Right atrium auricular region (tissue), 2 donors: ENCODE measurements around the gene C5orf46. TPM values are rescaled to one million over a fixed set of nuclear protein-coding genes. Genes with fewer than 3 reads are reported as not detected.
A peak's percentile ranks its signal among the peaks of the same experiment; 100 is the strongest.

Source experiments
- DNase-seq: peaks from one replicate; pipeline ENCODE4 v3.0.0-alpha.2; 2019; ENCODE audit warnings: low spot score
- H3K27ac ChIP-seq, 2 donors: fragments of 200-600 bp; sonication (generic); 1 replicate in 1 of 2; 2 replicates in 1 of 2; pipeline ENCODE4 v1.5.1; 2016 to 2019
- H3K27me3 ChIP-seq, 2 donors: fragments of 200-600 bp; sonication (generic); one replicate each; pipeline versions ENCODE4 v1.5.1 to v1.6.0; 2017 to 2019
- H3K36me3 ChIP-seq: fragments of 200-600 bp; sonication (generic); one replicate; pipeline ENCODE4 v1.5.1; 2016
- H3K4me1 ChIP-seq, 2 donors: fragments of 200-600 bp; sonication (generic); one replicate each; pipeline versions ENCODE4 v1.5.1 to v1.6.0; 2017 to 2019
- H3K4me3 ChIP-seq, 2 donors: fragments of 200-600 bp; sonication (generic); 1 replicate in 1 of 2; 2 replicates in 1 of 2; pipeline ENCODE4 v1.5.1; 2017 to 2019; ENCODE audit warnings: mild to moderate bottlenecking in 1 of 2, moderate library complexity in 1 of 2
- H3K9me3 ChIP-seq, 2 donors: fragments of 200-600 bp; sonication (generic); one replicate each; pipeline ENCODE4 v1.5.1; 2019
- total RNA-seq, 2 donors: library from RNA; depleted of rRNA; stranded (reverse); fragments of >200 nt; gene quantifications; one replicate each; pipeline ENCODE4 v1.1.0, GENCODE V29; 2016
- TF ChIP-seq, protein P1 (sequence below), 2 donors: fragments of 200-600 bp; sonication (generic); IDR thresholded peaks; one replicate each; pipeline ENCODE4 v1.5.1; 2019; ENCODE audit warnings: antibody characterized with exemption in 2 of 2

The C5orf46 gene
- total RNA-seq, 2 donors from 2014 or later = 2.7 TPM; not detected in 1

DNA sequence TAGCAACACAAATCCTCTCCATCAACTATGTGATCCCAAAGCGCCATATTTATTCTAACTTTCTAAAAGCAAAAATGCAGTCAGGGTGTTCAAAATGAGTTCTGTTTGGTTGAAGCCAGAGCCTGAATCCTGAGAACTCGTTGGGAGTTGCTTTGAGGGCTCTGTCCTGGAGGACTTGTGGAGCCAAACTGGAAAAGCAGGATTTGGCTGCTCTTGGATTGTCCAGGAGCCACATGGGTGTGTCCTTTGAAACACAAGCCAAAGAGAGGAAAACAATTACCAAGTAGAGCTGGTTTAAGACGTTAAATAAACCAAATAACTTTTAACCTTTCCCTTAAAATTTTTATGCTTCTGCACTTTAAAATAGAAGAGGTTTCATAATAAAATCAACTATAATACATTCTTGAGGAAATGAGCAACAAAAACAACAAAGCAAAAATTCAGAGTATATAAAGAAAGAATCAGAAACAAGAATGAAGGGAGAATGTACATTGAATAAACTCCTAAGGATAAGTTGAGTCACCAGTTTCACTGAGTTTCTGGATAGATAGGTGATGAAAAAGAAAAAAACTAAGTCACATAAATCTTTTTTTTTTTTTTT, 13.5 kb downstream of the C5orf46 start:
- TF ChIP-seq, protein P1, sequence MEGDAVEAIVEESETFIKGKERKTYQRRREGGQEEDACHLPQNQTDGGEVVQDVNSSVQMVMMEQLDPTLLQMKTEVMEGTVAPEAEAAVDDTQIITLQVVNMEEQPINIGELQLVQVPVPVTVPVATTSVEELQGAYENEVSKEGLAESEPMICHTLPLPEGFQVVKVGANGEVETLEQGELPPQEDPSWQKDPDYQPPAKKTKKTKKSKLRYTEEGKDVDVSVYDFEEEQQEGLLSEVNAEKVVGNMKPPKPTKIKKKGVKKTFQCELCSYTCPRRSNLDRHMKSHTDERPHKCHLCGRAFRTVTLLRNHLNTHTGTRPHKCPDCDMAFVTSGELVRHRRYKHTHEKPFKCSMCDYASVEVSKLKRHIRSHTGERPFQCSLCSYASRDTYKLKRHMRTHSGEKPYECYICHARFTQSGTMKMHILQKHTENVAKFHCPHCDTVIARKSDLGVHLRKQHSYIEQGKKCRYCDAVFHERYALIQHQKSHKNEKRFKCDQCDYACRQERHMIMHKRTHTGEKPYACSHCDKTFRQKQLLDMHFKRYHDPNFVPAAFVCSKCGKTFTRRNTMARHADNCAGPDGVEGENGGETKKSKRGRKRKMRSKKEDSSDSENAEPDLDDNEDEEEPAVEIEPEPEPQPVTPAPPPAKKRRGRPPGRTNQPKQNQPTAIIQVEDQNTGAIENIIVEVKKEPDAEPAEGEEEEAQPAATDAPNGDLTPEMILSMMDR (IDR thresholded peaks at IDR 0.05) = no peak
- no peak overlapping the region for H3K27ac ChIP-seq

DNA sequence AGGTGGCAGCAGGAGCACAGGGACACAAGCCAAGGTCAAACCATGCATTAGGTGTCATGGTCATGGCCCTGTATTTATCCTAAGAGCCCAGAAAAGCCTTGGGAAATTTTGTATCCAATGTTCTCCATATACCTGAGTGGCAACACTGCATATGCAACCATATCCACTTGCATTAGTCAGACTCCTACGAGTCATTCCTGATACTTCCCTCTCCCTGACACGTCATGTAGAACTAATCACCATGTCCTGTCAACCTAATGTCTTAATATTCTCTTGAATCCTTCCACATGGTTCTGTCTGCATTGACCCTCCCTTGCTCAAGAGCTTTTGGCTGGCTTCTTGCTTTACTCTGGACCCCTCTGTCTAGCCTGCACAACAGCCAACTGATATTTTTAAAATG, 18.4 kb downstream of the C5orf46 start:
- H3K36me3 ChIP-seq = no peaks in the 10 kb centered on the region
- no peaks in the 10 kb centered on the region for H3K9me3 ChIP-seq
- H3K27ac ChIP-seq = no peak overlapping the region
- TF ChIP-seq, protein P1 (IDR thresholded peaks at IDR 0.05) = no peak
- DNase-seq = no peak
- no peaks in the 10 kb centered on the region for H3K27me3 ChIP-seq
- no peaks in the 10 kb centered on the region for H3K4me1 ChIP-seq
- H3K4me3 ChIP-seq = no peak overlapping the region

More for the DNA sequence above, 13.5 kb downstream of the C5orf46 start:
- no peaks in the 10 kb centered on the region for H3K27me3 ChIP-seq
- H3K4me1 ChIP-seq = no peaks in the 10 kb centered on the region
- H3K9me3 ChIP-seq = no peaks in the 10 kb centered on the region
- no peak overlapping the region for H3K4me3 ChIP-seq
- H3K36me3 ChIP-seq = no peaks in the 10 kb centered on the region
- DNase-seq = no peak

DNA sequence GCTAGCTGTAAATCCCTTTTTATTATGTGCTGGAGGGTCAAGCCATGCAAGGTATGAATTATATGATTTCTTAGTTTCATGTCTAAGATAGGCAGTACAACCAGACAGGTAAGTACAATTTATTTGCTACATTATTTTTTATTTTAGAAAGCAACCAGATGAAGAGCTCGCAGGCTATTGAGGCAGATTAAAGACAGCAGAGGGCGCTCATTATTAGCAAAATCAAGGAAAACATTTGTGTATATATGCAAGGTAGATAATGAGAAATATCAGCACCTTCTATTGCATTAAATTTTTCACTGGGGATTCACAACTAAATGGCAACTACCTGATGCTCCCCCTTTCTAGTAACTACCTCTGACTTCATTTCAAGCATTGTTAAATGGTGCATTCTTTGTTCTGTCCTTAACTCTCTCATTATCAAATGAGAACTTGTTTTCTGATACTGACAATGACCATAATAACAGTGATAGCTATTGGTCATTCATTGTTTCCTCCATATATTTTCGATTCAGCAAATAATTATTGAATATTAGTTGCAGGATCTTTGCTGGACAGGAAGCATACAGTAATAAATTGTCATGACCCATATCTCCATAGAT, 19.2 kb downstream of the C5orf46 start:
- Histone ChIP-seq H3K9me3 (no peaks in the 10 kb centered on the region), H3K36me3 (no peaks in the 10 kb centered on the region), H3K27me3 (no peaks in the 10 kb centered on the region)

DNA sequence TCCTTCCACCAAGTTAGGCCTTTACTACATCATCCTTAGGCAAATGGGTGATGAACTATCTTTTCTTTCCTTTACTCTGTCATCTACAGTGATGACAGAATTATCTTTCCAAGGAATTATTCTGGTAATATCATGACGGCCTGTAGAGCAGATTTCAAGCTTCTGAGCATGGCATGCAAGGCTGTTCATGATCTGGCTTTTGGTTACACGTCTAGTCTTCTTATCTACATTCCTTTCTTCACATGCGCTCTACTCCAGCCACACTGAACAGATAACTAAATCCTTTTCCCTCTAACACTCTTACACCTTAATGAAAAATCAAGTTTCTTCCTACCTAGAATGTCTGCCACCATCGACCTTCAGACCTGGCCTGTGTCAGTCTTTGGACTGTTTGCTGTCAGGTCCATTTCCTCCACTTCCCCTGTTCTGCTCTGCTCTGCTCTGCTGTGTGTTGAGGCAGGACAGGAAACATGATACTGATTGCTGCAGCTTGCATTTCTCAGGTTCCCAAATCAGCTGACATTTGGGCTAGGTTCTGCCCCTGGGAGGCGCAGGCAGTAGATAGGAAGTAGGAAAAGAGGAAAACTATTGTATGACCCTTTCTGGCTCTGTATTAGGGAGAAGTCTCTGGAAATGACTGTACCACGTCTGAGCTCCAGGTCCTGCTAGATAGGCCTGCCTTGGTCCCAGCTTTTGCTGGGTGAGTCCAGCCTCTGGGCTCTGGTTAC, 23.6 kb downstream of the C5orf46 start:
- H3K36me3 ChIP-seq = no peaks in the 10 kb centered on the region
- no peak for DNase-seq
- no peak overlapping the region for H3K4me3 ChIP-seq
- no peaks in the 10 kb centered on the region for H3K27me3 ChIP-seq
- H3K4me1 ChIP-seq = no peaks in the 10 kb centered on the region
- H3K27ac ChIP-seq = no peak overlapping the region
- TF ChIP-seq, protein P1 (IDR thresholded peaks at IDR 0.05) = no peak
- H3K9me3 ChIP-seq = no peaks in the 10 kb centered on the region

More for the DNA sequence above, 19.2 kb downstream of the C5orf46 start:
- H3K4me1 ChIP-seq = no peaks in the 10 kb centered on the region
- DNase-seq = no peak
- no peak overlapping the region for H3K27ac ChIP-seq
- TF ChIP-seq, protein P1 (IDR thresholded peaks at IDR 0.05) = peak; percentile 47 to 69
- no peak overlapping the region for H3K4me3 ChIP-seq

DNA sequence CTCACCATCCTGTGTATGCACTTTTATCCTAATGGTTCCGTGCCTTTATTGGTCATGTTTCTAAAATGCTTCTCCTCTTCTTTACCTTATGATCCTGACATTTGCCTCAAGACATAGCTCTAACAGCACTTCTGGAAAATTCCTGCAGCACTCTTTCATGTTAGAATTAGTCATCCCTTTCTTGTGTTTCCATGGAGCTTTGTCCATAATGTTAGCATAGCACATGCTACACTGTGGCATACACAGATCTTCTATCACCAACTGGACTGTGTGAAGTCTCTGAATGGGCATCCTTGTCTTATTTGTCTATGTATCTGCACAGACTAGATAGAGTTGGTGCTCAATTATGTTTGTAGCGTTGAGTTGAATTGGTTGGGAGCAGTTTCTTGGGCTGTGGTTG, 25.9 kb downstream of the C5orf46 start:
- H3K27ac ChIP-seq = no peak overlapping the region

More for the DNA sequence above, 25.9 kb downstream of the C5orf46 start:
- Histone ChIP-seq H3K9me3 (no peaks in the 10 kb centered on the region), H3K27me3 (no peaks in the 10 kb centered on the region), H3K4me3 (no peak overlapping the region), H3K4me1 (no peaks in the 10 kb centered on the region), H3K36me3 (no peaks in the 10 kb centered on the region)
- DNase-seq = no peak
- TF ChIP-seq, protein P1 (IDR thresholded peaks at IDR 0.05) = no peak
